Panc1 (cell line): ENCODE measurements around the gene POLA1. TPM values are rescaled to one million over a fixed set of nuclear protein-coding genes. Genes with fewer than 3 reads are reported as not detected.
"Not testable (repeated sequence)": the region's sequence is repeated elsewhere in the genome, so short reads cannot be mapped to it uniquely, and the experiment has no call there.

Experiments
- ATAC-seq: fragments of 200-7000 bp; cut with Tn5 transposase; 2 replicates; pipeline ENCODE4 v1.9.1; 2020; ENCODE audit warnings: mild to moderate bottlenecking, moderate library complexity
- BruUV-seq: library from RNA; stranded (reverse); fragments of 400-500 nt; replicated peaks from 2 replicates; lab custom pipeline; 2021; lab: Mats Ljungman, UMichigan
- CTCF ChIA-PET: fragments of 300-600 bp; sonication (Branson Sonifier 250); formaldehyde crosslinking; loops from one replicate; lab custom pipeline; 2022; ENCODE audit warnings: antibody characterized with exemption; lab: Charles Lee
- POLR2A ChIA-PET: fragments of 300-600 bp; sonication (Branson Sonifier 250); formaldehyde crosslinking; loops from one replicate; lab custom pipeline; 2022; ENCODE audit warnings: antibody characterized with exemption; lab: Charles Lee
- DNase-seq: peaks from one replicate; pipeline ENCODE4 v3.0.0-alpha.2; 2010; ENCODE audit warnings: low read depth, low spot score
- H3K27ac ChIP-seq: 2 replicates; pipeline ENCODE4 v1.5.1; 2011; ENCODE audit warnings: mild to moderate bottlenecking, low read length, inconsistent platforms
- H3K27me3 ChIP-seq: fragments of 200-500 bp; sonication (Bioruptor generic); 2 replicates; pipeline ENCODE4 v1.6.0; 2014; ENCODE audit warnings: low read length, inconsistent platforms; ENCODE audit not compliant: control insufficient read depth, insufficient read depth
- H3K36me3 ChIP-seq: fragments of 200-500 bp; sonication (Bioruptor generic); 2 replicates; pipeline ENCODE4 v1.5.1; 2014; ENCODE audit warnings: inconsistent platforms, mild to moderate bottlenecking, low read length, moderate library complexity; ENCODE audit not compliant: control insufficient read depth, insufficient read depth
- H3K4me1 ChIP-seq: 2 replicates; pipeline ENCODE4 v1.5.1; 2011; ENCODE audit warnings: inconsistent platforms, mild to moderate bottlenecking, low read length, moderate library complexity; ENCODE audit not compliant: control insufficient read depth, insufficient read depth
- H3K4me3 ChIP-seq, 2 experiments: 2 replicates each; pipeline ENCODE4 v1.5.1; 2011 to 2012; ENCODE audit warnings: low read depth in 2 of 2, low read length in 2 of 2, mild to moderate bottlenecking in 2 of 2, inconsistent platforms in 1 of 2, moderate library complexity in 1 of 2
- H3K9me3 ChIP-seq: fragments of 200-500 bp; sonication (Bioruptor generic); 2 replicates; pipeline ENCODE4 v1.5.1; 2014; ENCODE audit warnings: low read depth, mild to moderate bottlenecking, inconsistent platforms, low read length, moderate library complexity; ENCODE audit not compliant: control insufficient read depth, insufficient read depth
- CTCF ChIP-seq: fragments of 450-650 bp; IDR thresholded peaks from 2 replicates; pipeline ENCODE4 v1.5.1; 2017; ENCODE audit warnings: mild to moderate bottlenecking
- REST ChIP-seq, 2 experiments: IDR thresholded peaks; 2 replicates each; pipeline ENCODE4 v1.6.1; 2011 to 2012; ENCODE audit warnings: low read depth in 2 of 2, control low read depth in 1 of 2, low read length in 1 of 2, mild to moderate bottlenecking in 1 of 2, moderate library complexity in 1 of 2; ENCODE audit not compliant: insufficient read depth in 1 of 2
- SIN3A ChIP-seq: IDR thresholded peaks from 2 replicates; pipeline ENCODE4 v1.6.1; 2012; ENCODE audit warnings: low read depth, mild to moderate bottlenecking, low read length, moderate library complexity, borderline replicate concordance; ENCODE audit not compliant: insufficient read depth
- TCF7L2 ChIP-seq: IDR thresholded peaks from 2 replicates; pipeline ENCODE4 v1.6.1; 2011; ENCODE audit warnings: mild to moderate bottlenecking, low read depth, low read length, inconsistent platforms
- in situ Hi-C: cut with HindIII; loops from 2 replicates; pipeline ENCODE4 v1.10.0; 2016; ENCODE audit warnings: low sequenced_read_pairs, low pct_unique_long_range_greater_than_20kb
- intact Hi-C: fragments of 100-400 bp; cut with micrococcal nuclease; formaldehyde crosslinking; loops from one replicate; pipeline ENCODE4 v1.10.0; 2022; ENCODE audit not compliant: unreplicated experiment
- total RNA-seq: library from RNA; stranded (reverse); gene quantifications from one replicate; pipeline ENCODE4 v1.2.1, GENCODE V29; 2021; ENCODE audit not compliant: unreplicated experiment

POLA1 gene
- total RNA-seq, 1 experiment from 2014 or later = 10.5 TPM

- TF ChIP-seq TCF7L2 = no peak
- no peaks in the 10 kb centered on the region for H3K36me3 ChIP-seq
- no peak for ATAC-seq
- H3K9me3 ChIP-seq = no peaks in the 10 kb centered on the region
- intact Hi-C loops = no loop called here
- CTCF ChIA-PET = no interaction called here
- no peak overlapping the region for H3K27ac ChIP-seq
- POLR2A ChIA-PET = no interaction called here
- H3K4me1 ChIP-seq = no peaks in the 10 kb centered on the region
- in situ Hi-C loops = no loop called here
- no peak overlapping the region for H3K4me3 ChIP-seq
- DNase-seq = no peak
- no peaks in the 10 kb centered on the region for H3K27me3 ChIP-seq
- no TSS peak for BruUV-seq
These were observed 111.5 kb downstream of the POLA1 start for GRCh38 chrX:24805201-24805600.

DNA sequence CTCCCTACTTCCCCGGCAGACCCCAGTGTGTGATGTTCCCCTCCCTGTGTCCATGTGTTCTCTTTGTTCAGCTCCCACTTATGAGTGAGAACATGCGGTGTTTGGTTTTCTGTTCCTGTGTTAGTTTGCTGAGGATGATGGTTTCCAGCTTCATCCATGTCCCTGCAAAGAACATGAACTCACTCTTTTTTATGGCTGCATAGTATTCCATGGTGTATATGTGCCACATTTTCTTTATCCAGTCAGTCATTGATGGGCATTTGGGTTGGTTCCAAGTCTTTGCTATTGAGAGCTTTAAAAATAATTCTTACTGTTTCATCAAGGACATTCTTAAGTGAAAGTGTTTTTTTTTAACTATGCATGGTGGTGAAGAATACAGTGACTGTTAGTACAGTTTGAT lies 126.1 kb downstream of the POLA1 start:
- intact Hi-C loops, H3K27me3 ChIP-seq, H3K36me3 ChIP-seq, DNase-seq, BruUV-seq, ATAC-seq, H3K9me3 ChIP-seq, H3K27ac ChIP-seq, in situ Hi-C loops, CTCF ChIA-PET, H3K4me3 ChIP-seq, POLR2A ChIA-PET, H3K4me1 ChIP-seq: not testable (repeated sequence)

DNA sequence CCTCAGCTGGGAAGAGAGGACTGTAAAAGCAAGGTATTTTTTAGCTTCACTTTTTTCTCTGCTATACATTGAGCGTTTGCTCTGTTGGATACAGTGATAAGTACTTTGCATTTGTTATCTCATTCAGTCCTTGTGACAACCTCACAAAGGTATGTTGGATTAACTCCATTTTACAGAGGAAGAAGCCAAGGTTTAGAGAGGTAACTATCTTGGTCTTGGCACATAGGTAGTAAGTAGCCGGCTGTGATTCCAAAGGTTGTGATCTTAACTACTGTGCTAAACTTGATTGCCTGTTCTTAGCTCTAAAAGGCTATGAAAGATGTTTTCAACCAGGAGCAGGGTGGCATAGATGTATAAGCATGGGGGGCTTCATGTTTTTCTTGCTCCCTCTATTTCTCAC lies 134.4 kb downstream of the POLA1 start:
- no peaks in the 10 kb centered on the region; the same call in 1 of the 2 replicates for H3K36me3 ChIP-seq
- no TSS peak for BruUV-seq
- H3K4me3 ChIP-seq = no peak overlapping the region
- no peaks in the 10 kb centered on the region for H3K9me3 ChIP-seq
- DNase-seq (no peak), ATAC-seq (no peak)
- H3K27me3 ChIP-seq = no peaks in the 10 kb centered on the region
- no peak overlapping the region for H3K27ac ChIP-seq
- ChIA-PET CTCF (no interaction called here), POLR2A (no interaction called here)
- TF ChIP-seq CTCF = no peak
- no peak for TF ChIP-seq REST (IDR thresholded peaks at IDR 0.05; ENCODE audit: insufficient read depth in 1 of 2, low read depth in 2 of 2, low read length in 1 of 2)
- TF ChIP-seq SIN3A = no peak
- in situ Hi-C loops = no loop called here
- intact Hi-C loops = no loop called here
- no peaks in the 10 kb centered on the region for H3K4me1 ChIP-seq
